Spinal cord (tissue), 10 donors: ENCODE data around the gene KRT74. TPM values are rescaled to one million over a fixed set of nuclear protein-coding genes. Genes with fewer than 3 reads are reported as not detected.
"Not testable (repeated sequence)": the region's sequence is repeated elsewhere in the genome, so short reads cannot be mapped to it uniquely, and the experiment has no call there.

Experiments used
- DNase-seq, 6 donors: peaks; one replicate each; pipeline versions ENCODE4 v3.0.0 to v3.0.0-alpha.2; 2013 to 2015; ENCODE audit warnings: low spot score in 6 of 6, low read depth in 4 of 6
- H3K27ac ChIP-seq: one replicate; pipeline ENCODE4 v1.5.1; 2013; ENCODE audit warnings: low read depth, low read length, control low read depth
- H3K27me3 ChIP-seq: one replicate; pipeline ENCODE4 v1.6.1; 2013; ENCODE audit warnings: low read length; ENCODE audit not compliant: control insufficient read depth, insufficient read depth
- H3K36me3 ChIP-seq: one replicate; pipeline ENCODE4 v1.6.1; 2013; ENCODE audit warnings: low read length; ENCODE audit not compliant: control insufficient read depth, insufficient read depth
- H3K4me1 ChIP-seq: one replicate; pipeline ENCODE4 v1.6.1; 2013; ENCODE audit warnings: low read length; ENCODE audit not compliant: control insufficient read depth, insufficient read depth
- H3K4me3 ChIP-seq: one replicate; pipeline ENCODE4 v1.5.1; 2013; ENCODE audit warnings: low read depth, low read length, control low read depth
- H3K9me3 ChIP-seq: one replicate; pipeline ENCODE4 v1.6.1; 2013; ENCODE audit warnings: low read length; ENCODE audit not compliant: control insufficient read depth, insufficient read depth
- WGBS: methylation state at CpG from one replicate; pipeline ENCODE4 v1.1.5; 2013; ENCODE audit warnings: missing lambda C conversion rate; ENCODE audit not compliant: insufficient coverage; 5-methylcytosine and 5-hydroxymethylcytosine counted together
- polyA plus RNA-seq, 2 donors: library from polyadenylated mRNA; unstranded; fragments of 120-200 nt; gene quantifications; one replicate each; pipeline ENCODE4 v1.2.1, GENCODE V29; 2013; ENCODE audit not compliant: insufficient read length in 2 of 2
- total RNA-seq, 2 donors: library from RNA; depleted of rRNA in 1 of 2; stranded (reverse); fragments of 120-200 nt in 1 of 2; fragments of >200 nt in 1 of 2; gene quantifications; one replicate each; pipeline versions ENCODE4 v1.2.3 to v1.2.4, GENCODE V29; 2013 to 2014
- donor health status: healthy.

Gene KRT74
- total and polyA plus RNA-seq, 4 donors = 0.10 to 0.20 TPM; not detected in 2

DNA sequence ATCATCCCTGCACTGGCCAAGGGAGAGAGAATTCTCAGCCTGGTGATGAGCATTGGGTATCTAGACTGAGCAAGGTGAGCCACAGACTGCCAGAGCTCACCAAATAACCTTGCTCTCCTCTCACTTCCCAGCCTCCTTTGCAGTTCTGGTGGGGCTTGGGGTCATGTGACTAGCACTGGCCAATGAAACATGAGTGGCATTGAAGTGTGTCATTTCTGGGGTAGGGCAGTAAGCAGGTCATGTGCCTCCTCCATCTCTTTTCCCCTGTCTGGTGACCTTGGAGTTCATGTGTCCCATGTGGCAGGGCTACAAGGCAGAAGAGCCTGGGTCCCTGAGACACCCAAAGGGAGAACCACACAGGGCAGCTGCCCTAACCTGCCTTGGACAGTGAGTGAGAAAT lies 31.2 kb upstream of the KRT74 start:
- no peaks in the 10 kb centered on the region for H3K9me3 ChIP-seq
- no peak overlapping the region for H3K4me3 ChIP-seq
- H3K27me3 ChIP-seq = peaks cover 30% of the 10 kb centered on the region
- no peaks in the 10 kb centered on the region for H3K36me3 ChIP-seq
- no peak overlapping the region for H3K27ac ChIP-seq
- peaks cover 3% of the 10 kb centered on the region for H3K4me1 ChIP-seq
- no peak for DNase-seq

DNA sequence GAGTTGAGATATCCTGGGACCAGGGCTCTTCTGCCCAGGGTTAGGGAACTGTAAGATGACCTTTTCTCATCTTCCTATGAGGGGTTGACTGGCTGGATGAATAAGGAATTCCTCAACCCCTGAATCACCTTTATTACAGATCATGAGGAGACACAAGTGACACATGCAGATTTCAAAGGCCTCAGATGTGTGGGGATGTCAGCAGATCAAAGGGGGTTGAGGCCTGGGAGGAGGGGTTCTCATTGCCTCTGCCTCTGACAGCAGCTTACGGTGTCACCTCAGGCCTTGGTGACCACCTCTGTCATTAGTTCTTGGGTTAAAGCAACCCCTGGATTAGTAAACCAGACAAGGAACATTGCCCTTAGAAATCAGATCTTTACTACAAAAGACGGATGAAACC lies 29.7 kb upstream of the KRT74 start:
- H3K9me3 ChIP-seq = no peaks in the 10 kb centered on the region
- 83% methylated on average over 1 of the region's 2 CpGs for WGBS
- H3K27ac ChIP-seq = no peak overlapping the region
- no peaks in the 10 kb centered on the region for H3K36me3 ChIP-seq
- DNase-seq = no peak
- peaks cover 3% of the 10 kb centered on the region for H3K4me1 ChIP-seq
- H3K4me3 ChIP-seq = no peak overlapping the region
- peaks cover 39% of the 10 kb centered on the region for H3K27me3 ChIP-seq

DNA sequence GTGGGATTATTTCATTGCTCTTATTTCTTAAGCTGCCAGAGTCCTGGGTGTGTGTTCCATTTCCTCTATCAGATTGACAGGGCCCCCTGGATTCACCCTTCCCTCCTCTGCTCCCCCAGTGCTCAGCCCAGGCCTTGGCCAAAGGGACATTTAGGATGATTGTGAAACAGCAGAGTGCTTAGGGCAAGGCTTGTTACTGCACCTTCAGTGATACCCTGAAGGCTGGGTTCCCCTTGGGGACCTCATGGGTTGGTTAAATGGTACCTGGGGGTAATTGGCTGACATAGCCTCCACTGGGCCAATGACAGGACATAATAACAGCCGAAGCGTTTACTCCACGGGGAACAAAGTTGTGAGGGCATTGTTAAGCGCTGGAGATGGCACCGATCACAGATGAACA lies 28.9 kb upstream of the KRT74 start:
- Histone ChIP-seq H3K27me3 (peaks cover 39% of the 10 kb centered on the region), H3K4me1 (peaks cover 3% of the 10 kb centered on the region), H3K27ac (no peak overlapping the region), H3K4me3 (no peak overlapping the region), H3K9me3 (no peaks in the 10 kb centered on the region), H3K36me3 (no peaks in the 10 kb centered on the region)
- WGBS = 71% methylated on average over 4 of the region's 5 CpGs
- no peak for DNase-seq

DNA sequence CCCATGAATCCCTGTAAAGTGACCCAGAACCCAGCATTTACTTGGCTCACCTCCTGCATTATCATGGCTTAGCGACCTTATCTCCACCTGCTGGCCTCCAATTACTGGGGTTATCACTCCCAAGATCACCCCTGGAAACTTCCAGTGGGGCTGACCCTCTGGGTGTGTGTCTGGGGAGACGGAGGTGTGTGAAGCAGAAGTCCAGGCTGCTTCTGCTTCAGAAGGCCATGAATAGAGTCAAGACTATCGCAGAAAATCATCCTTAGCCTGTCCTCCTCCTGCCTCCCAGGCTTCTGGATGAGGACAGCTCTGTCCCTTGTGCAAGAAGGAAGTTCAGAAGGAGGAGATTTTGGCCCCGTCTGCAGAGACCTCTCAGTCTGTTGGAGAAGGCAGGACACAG lies 28.0 kb upstream of the KRT74 start:
- Histone ChIP-seq H3K27me3 (peaks cover 39% of the 10 kb centered on the region), H3K36me3 (no peaks in the 10 kb centered on the region), H3K9me3 (no peaks in the 10 kb centered on the region), H3K4me3 (no peak overlapping the region), H3K27ac (no peak overlapping the region), H3K4me1 (peaks cover 3% of the 10 kb centered on the region)
- 83% methylated on average over 1 of the region's 4 CpGs for WGBS
- no peak for DNase-seq

DNA sequence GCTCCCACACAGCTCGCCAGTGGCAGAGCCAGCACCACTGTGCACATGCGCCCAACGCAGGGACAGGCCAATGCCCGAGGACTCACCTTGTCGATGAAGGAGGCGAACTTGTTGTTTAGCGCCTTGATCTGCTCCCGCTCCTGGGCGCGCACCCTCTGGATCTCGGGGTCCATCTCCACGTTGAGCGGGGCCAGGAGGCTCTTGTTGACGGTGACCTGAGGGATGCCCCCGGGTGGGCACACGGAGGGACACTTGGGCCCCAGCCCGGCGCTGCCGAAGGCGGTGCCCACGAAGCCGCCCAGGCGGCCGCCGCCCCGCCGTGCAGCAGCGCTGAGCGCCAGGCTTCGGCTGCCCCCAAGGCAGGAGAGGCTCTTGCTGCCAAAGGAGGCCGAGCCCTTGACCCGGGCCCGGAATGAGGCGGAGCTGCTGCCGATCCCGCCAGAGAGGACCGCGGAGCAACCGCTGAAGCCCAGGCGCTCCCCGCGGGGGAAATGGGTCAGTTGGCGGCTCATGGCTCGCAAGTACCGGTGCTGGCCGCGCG lies 27.4 kb upstream of the KRT74 start, which contains the start of gene KRT72:
Gene KRT72, minus strand, starts transcription at position 523 of the 541 bp plus-strand sequence. Its CDS starts 11 bp downstream, at position 512.
- WGBS = 24% methylated on average over 48 of the region's 48 CpGs
- Histone ChIP-seq H3K4me3 (no peak within 1 kb of the TSS), H3K27ac (no peak within 1 kb of the TSS), H3K27me3 (peaks cover 39% of the 10 kb centered on the region), H3K36me3 (no peaks in the 10 kb centered on the region), H3K9me3 (no peaks in the 10 kb centered on the region), H3K4me1 (peaks cover 3% of the 10 kb centered on the region)
- DNase-seq = no peak

DNA sequence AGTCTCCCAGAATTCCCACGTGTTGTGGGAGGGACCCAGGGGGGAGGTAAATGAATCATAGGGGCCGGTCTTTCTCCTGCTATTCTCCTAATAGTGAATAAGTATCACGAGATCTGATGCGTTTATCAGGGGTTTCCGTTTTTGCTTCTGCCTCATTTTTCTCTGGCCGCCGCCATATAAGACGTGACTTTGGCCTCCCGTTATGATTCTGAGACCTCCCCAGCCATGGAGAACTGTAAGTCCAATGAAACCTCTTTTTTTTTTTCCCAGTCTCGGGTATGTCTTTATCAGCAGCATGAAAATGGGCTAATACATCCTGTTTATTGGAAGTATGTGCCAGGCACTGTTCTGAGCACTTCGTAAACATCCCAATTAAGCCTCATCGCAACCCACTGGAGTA lies 26.8 kb upstream of the KRT74 start:
- peaks cover 3% of the 10 kb centered on the region for H3K4me1 ChIP-seq
- 92% methylated on average over 10 of the region's 12 CpGs for WGBS
- peaks cover 39% of the 10 kb centered on the region for H3K27me3 ChIP-seq
- H3K36me3 ChIP-seq = no peaks in the 10 kb centered on the region
- H3K27ac ChIP-seq = no peak overlapping the region
- no peak for DNase-seq
- no peaks in the 10 kb centered on the region for H3K9me3 ChIP-seq
- no peak overlapping the region for H3K4me3 ChIP-seq

DNA sequence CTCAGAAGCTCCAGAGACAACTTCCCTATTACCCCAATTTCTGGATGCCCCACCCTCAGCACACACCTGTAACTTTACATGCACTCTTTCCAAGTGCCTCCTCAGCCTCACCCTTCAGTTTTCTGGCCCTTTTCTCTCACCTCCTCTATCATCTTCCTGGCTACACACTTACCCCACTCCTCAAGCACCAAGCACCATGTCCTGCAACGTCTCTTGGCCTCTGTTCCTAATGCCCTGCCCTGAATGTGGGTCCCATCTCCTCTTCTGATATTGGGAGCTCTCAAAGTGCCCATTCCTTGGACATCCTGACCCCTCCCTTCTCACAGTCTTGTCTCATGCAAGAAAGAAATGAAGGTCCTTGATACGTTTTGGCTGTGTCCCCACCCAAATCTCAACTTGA lies 26.4 kb upstream of the KRT74 start:
- peaks cover 3% of the 10 kb centered on the region for H3K4me1 ChIP-seq
- H3K36me3 ChIP-seq = no peaks in the 10 kb centered on the region
- no peak overlapping the region for H3K4me3 ChIP-seq
- WGBS = 86% methylated on average over 1 of the region's 2 CpGs
- H3K27ac ChIP-seq = no peak overlapping the region
- DNase-seq = no peak
- no peaks in the 10 kb centered on the region for H3K9me3 ChIP-seq
- H3K27me3 ChIP-seq = peaks cover 39% of the 10 kb centered on the region

DNA sequence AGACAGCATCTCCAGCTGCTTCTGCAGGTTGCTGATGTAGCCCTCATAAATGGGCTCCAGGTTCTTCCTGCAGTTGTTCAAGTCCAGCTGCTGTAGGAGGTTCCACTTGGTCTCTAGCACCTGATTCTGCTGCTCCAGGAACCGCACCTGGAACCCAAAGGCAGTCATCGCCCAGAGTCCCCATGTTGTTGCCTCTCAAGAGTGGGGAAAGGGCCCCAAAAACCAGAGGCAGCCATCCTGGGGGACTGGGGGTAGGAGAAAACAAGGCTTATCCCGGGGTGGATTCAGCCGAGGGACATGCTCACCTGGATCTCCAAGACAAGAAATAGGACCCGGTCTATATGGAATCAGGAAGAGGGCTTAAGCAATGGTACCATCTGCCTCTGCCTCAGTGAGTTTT lies 25.3 kb upstream of the KRT74 start:
- WGBS = 91% methylated on average over 5 of the region's 5 CpGs
- peaks cover 39% of the 10 kb centered on the region for H3K27me3 ChIP-seq
- H3K4me1 ChIP-seq = peaks cover 3% of the 10 kb centered on the region
- DNase-seq = no peak
- H3K36me3 ChIP-seq = no peaks in the 10 kb centered on the region
- no peak overlapping the region for H3K4me3 ChIP-seq
- H3K27ac ChIP-seq = no peak overlapping the region
- no peaks in the 10 kb centered on the region for H3K9me3 ChIP-seq

DNA sequence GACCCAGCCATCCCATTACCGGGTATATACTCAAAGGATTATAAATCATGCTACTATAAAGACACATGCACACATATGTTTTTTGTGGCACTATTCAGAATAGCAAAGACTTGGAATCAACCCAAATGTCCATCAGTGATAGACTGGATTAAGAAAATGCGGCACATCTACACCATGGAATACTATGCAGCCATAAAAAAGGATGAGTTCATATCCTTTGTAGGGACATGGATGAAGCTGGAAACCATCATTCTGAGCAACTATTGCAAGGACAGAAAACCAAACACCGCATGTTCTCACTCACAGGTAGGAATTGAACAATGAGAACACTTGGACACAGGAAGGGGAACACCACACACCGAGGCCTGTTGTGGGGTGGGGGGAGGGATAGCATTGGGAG lies 20.6 kb upstream of the KRT74 start:
- 100% methylated on average over 1 of the region's 4 CpGs for WGBS
- not testable (repeated sequence) for H3K27me3 ChIP-seq

DNA sequence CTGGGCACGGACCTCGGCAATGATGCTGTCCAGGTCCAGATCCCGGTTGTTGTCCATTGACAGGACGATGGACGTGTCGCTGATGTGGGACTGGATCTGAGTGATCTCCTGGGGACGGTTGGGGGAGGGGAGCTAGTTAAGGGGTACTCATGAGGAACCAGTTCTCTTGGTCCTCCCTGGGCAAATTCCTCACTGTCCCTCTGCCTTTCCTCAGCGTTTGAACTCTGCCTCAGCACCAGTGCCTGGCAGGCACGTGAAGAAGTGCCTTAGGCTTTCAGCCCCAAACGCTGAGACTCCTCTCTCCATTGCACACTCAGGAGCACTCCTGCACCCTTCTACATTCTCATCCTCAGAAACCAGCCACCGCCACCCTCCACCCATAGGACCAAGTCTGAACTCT lies 17.9 kb upstream of the KRT74 start:
- Histone ChIP-seq H3K27ac (no peak overlapping the region), H3K27me3 (no peaks in the 10 kb centered on the region), H3K4me1 (no peaks in the 10 kb centered on the region), H3K36me3 (no peaks in the 10 kb centered on the region), H3K4me3 (no peak overlapping the region), H3K9me3 (peaks cover 1% of the 10 kb centered on the region)
- WGBS = 91% methylated on average over 11 of the region's 11 CpGs
- DNase-seq = no peak

More for the DNA sequence above, 20.6 kb upstream of the KRT74 start:
- H3K9me3 ChIP-seq, H3K4me3 ChIP-seq, H3K36me3 ChIP-seq, DNase-seq, H3K27ac ChIP-seq, H3K4me1 ChIP-seq: not testable (repeated sequence)
